ENCODE results near the gene EGF.
"Not testable (repeated sequence)": the region's sequence is repeated elsewhere in the genome, so short reads cannot be mapped to it uniquely, and the experiment has no call there.

EGF gene

DNA sequence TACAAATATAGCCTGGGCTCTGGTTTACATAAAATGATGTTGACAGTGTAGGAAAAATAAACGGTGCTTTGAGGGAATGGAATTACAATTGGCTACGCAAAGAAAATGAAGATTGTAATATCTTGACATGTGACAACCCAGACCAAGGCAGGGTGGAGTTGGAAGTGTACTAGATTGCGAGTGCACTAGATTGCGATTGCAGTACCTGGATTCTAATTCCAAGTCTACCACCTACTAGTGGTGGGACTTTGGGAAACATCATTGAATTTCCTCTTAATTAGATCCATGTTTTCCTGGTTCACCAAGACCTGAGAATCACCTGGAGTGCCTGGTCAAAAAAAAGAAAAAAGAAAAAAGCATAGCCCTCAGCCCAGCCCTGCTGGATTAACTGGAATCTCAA lies 18.6 kb downstream of the EGF start:
- DNase-seq = no peak
- Histone ChIP-seq H3K18ac (ENCODE audit: low read depth in 1 of 2, low read length in 2 of 2) (no peak overlapping the region), H2BK12ac (ENCODE audit: low read length in 2 of 2) (no peak overlapping the region), H3K4me1 (ENCODE audit: control insufficient read depth, insufficient read depth, low read depth, low read length) (no peaks in the 10 kb centered on the region), H3K4me3 (ENCODE audit: insufficient read depth in 1 of 2, low read depth in 1 of 2, low read length in 2 of 2) (no peak overlapping the region), H3K14ac (ENCODE audit: low read length in 2 of 2) (no peak overlapping the region), H3K9me3 (ENCODE audit: control insufficient read depth, low read length) (no peaks in the 10 kb centered on the region), H3K36me3 (ENCODE audit: control insufficient read depth in 1 of 2, insufficient read depth in 2 of 2, low read depth in 1 of 2, low read length in 2 of 2) (no peaks in the 10 kb centered on the region), H2BK5ac (ENCODE audit: low read depth, low read length, poor library complexity, severe bottlenecking) (no peak overlapping the region), H3K9ac (ENCODE audit: low read length) (no peak overlapping the region), H3K27me3 (ENCODE audit: control insufficient read depth in 1 of 2, insufficient read depth in 1 of 2, low read length in 2 of 2) (no peaks in the 10 kb centered on the region), H2AK5ac (ENCODE audit: low read length, severe bottlenecking) (no peak overlapping the region), H3K23ac (ENCODE audit: low read length in 2 of 2) (no peak overlapping the region), H2BK120ac (ENCODE audit: low read depth, low read length) (no peak overlapping the region), H2AFZ (ENCODE audit: low read depth, low read length) (no peak overlapping the region), H4K8ac (ENCODE audit: low read length) (no peak overlapping the region), H3K4ac (ENCODE audit: low read depth in 1 of 2, low read length in 2 of 2) (no peak overlapping the region), H2BK15ac (ENCODE audit: low read depth, poor library complexity, severe bottlenecking) (no peak overlapping the region), H3K27ac (ENCODE audit: low read length, poor library complexity, severe bottlenecking) (no peak overlapping the region), H3K4me2 (ENCODE audit: low read length, poor library complexity, severe bottlenecking) (no peak overlapping the region), H3K79me1 (replicated peaks; ENCODE audit: low read length, poor library complexity, severe bottlenecking) (no peaks in the 10 kb centered on the region), H4K91ac (ENCODE audit: low read length) (no peak overlapping the region)
- WGBS = 100% methylated on average over 4 of the region's 4 CpGs

- not testable (repeated sequence) for H3K4me1 ChIP-seq (ENCODE audit: control insufficient read depth, insufficient read depth, low read depth, low read length); H3K4me2 ChIP-seq (ENCODE audit: low read length, poor library complexity, severe bottlenecking); H3K36me3 ChIP-seq (ENCODE audit: control insufficient read depth in 1 of 2, insufficient read depth in 2 of 2, low read depth in 1 of 2, low read length in 2 of 2); H3K4me3 ChIP-seq (ENCODE audit: insufficient read depth in 1 of 2, low read depth in 1 of 2, low read length in 2 of 2); H3K9me3 ChIP-seq (ENCODE audit: control insufficient read depth, low read length); H4K8ac ChIP-seq (ENCODE audit: low read length); H2AK5ac ChIP-seq (ENCODE audit: low read length, severe bottlenecking); H3K23ac ChIP-seq (ENCODE audit: low read length in 2 of 2); H3K27ac ChIP-seq (ENCODE audit: low read length, poor library complexity, severe bottlenecking); H4K91ac ChIP-seq (ENCODE audit: low read length); H3K79me1 ChIP-seq (replicated peaks; ENCODE audit: low read length, poor library complexity, severe bottlenecking); H2BK15ac ChIP-seq (ENCODE audit: low read depth, poor library complexity, severe bottlenecking); H3K4ac ChIP-seq (ENCODE audit: low read depth in 1 of 2, low read length in 2 of 2); H3K27me3 ChIP-seq (ENCODE audit: control insufficient read depth in 1 of 2, insufficient read depth in 1 of 2, low read length in 2 of 2); H2BK5ac ChIP-seq (ENCODE audit: low read depth, low read length, poor library complexity, severe bottlenecking); H2BK12ac ChIP-seq (ENCODE audit: low read length in 2 of 2); H3K14ac ChIP-seq (ENCODE audit: low read length in 2 of 2); H3K9ac ChIP-seq (ENCODE audit: low read length); H2BK120ac ChIP-seq (ENCODE audit: low read depth, low read length); DNase-seq; H2AFZ ChIP-seq (ENCODE audit: low read depth, low read length); H3K18ac ChIP-seq (ENCODE audit: low read depth in 1 of 2, low read length in 2 of 2)
- 89% methylated on average over 3 of the region's 3 CpGs for WGBS
Observed at GRCh38 chr4:109937352-109937751, 24.7 kb downstream of the EGF start.

GRCh38 chr4:109939190-109939589 lies 26.5 kb downstream of the EGF start:
- H3K4me3 ChIP-seq (ENCODE audit: insufficient read depth in 1 of 2, low read depth in 1 of 2, low read length in 2 of 2) = no peak overlapping the region
- H3K23ac ChIP-seq (ENCODE audit: low read length in 2 of 2) = no peak overlapping the region
- peaks cover 0 to 3% of the 10 kb centered on the region in 2 experiments for H3K27me3 ChIP-seq (ENCODE audit: control insufficient read depth in 1 of 2, insufficient read depth in 1 of 2, low read length in 2 of 2)
- H3K18ac ChIP-seq (ENCODE audit: low read depth in 1 of 2, low read length in 2 of 2) = peak overlapping the region in 1 of 2 experiments; percentile 11
- no peak for DNase-seq
- H3K79me1 ChIP-seq (replicated peaks; ENCODE audit: low read length, poor library complexity, severe bottlenecking) = no peaks in the 10 kb centered on the region
- no peak overlapping the region for H2BK12ac ChIP-seq (ENCODE audit: low read length in 2 of 2)
- no peak overlapping the region for H2AK5ac ChIP-seq (ENCODE audit: low read length, severe bottlenecking)
- no peak overlapping the region for H3K4ac ChIP-seq (ENCODE audit: low read depth in 1 of 2, low read length in 2 of 2)
- no peak overlapping the region for H4K91ac ChIP-seq (ENCODE audit: low read length)
- no peaks in the 10 kb centered on the region for H3K9me3 ChIP-seq (ENCODE audit: control insufficient read depth, low read length)
- H2AFZ ChIP-seq (ENCODE audit: low read depth, low read length) = no peak overlapping the region
- no peak overlapping the region for H3K9ac ChIP-seq (ENCODE audit: low read length)
- H4K8ac ChIP-seq (ENCODE audit: low read length) = no peak overlapping the region
- H3K27ac ChIP-seq (ENCODE audit: low read length, poor library complexity, severe bottlenecking) = no peak overlapping the region
- no peak overlapping the region for H2BK120ac ChIP-seq (ENCODE audit: low read depth, low read length)
- no peaks in the 10 kb centered on the region for H3K4me1 ChIP-seq (ENCODE audit: control insufficient read depth, insufficient read depth, low read depth, low read length)
- no peak overlapping the region for H2BK5ac ChIP-seq (ENCODE audit: low read depth, low read length, poor library complexity, severe bottlenecking)
- no peak overlapping the region for H2BK15ac ChIP-seq (ENCODE audit: low read depth, poor library complexity, severe bottlenecking)
- H3K14ac ChIP-seq (ENCODE audit: low read length in 2 of 2) = no peak overlapping the region
- no peaks in the 10 kb centered on the region for H3K36me3 ChIP-seq (ENCODE audit: control insufficient read depth in 1 of 2, insufficient read depth in 2 of 2, low read depth in 1 of 2, low read length in 2 of 2)
- H3K4me2 ChIP-seq (ENCODE audit: low read length, poor library complexity, severe bottlenecking) = no peak overlapping the region
- 90% methylated on average over 7 of the region's 7 CpGs for WGBS

DNA sequence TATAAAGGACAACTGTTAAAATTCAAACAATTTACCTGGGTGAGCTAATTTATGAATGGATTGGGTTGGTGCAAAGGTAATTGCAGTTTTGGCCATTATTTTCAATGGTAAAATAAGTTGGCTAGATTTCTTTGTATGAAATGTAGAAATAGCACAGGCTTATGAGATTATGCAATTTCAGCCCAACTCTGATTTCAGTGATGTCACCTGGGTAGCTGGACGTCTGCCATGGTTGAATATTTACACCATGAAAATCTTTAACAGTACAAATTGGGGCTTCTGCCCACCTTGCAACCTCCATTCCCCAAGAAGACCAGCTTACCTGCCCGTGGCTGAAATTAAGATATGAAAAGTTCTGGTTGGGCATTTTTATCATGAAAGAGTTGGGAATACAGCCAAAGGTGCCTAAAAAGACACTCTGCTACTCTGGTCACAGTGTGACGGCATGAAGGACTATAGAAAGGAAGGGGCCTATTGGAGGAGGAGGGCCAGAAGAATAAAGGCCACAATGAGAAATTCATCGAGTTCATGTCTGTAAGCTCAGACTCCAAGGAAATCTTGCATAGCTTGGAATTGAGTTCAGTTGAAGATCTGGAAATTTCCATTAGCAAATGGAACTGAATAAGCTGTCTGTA lies 29.7 kb downstream of the EGF start:
- H2AK5ac ChIP-seq (ENCODE audit: low read length, severe bottlenecking) = no peak overlapping the region
- no peak overlapping the region for H4K8ac ChIP-seq (ENCODE audit: low read length)
- H3K27ac ChIP-seq (ENCODE audit: low read length, poor library complexity, severe bottlenecking) = no peak overlapping the region
- no peak overlapping the region for H4K91ac ChIP-seq (ENCODE audit: low read length)
- no peak overlapping the region for H3K14ac ChIP-seq (ENCODE audit: low read length in 2 of 2)
- H3K4me3 ChIP-seq (ENCODE audit: insufficient read depth in 1 of 2, low read depth in 1 of 2, low read length in 2 of 2) = no peak overlapping the region
- no peak overlapping the region for H3K23ac ChIP-seq (ENCODE audit: low read length in 2 of 2)
- H3K4me1 ChIP-seq (ENCODE audit: control insufficient read depth, insufficient read depth, low read depth, low read length) = no peaks in the 10 kb centered on the region
- no peak overlapping the region for H3K4ac ChIP-seq (ENCODE audit: low read depth in 1 of 2, low read length in 2 of 2)
- H3K18ac ChIP-seq (ENCODE audit: low read depth in 1 of 2, low read length in 2 of 2) = no peak overlapping the region
- no peaks in the 10 kb centered on the region for H3K79me1 ChIP-seq (replicated peaks; ENCODE audit: low read length, poor library complexity, severe bottlenecking)
- no peak overlapping the region for H2BK12ac ChIP-seq (ENCODE audit: low read length in 2 of 2)
- no peak for DNase-seq
- no peak overlapping the region for H2AFZ ChIP-seq (ENCODE audit: low read depth, low read length)
- WGBS = 78% methylated on average over 4 of the region's 4 CpGs
- no peak overlapping the region for H2BK15ac ChIP-seq (ENCODE audit: low read depth, poor library complexity, severe bottlenecking)
- H3K36me3 ChIP-seq (ENCODE audit: control insufficient read depth in 1 of 2, insufficient read depth in 2 of 2, low read depth in 1 of 2, low read length in 2 of 2) = no peaks in the 10 kb centered on the region
- no peaks in the 10 kb centered on the region for H3K9me3 ChIP-seq (ENCODE audit: control insufficient read depth, low read length)
- H3K27me3 ChIP-seq (ENCODE audit: control insufficient read depth in 1 of 2, insufficient read depth in 1 of 2, low read length in 2 of 2) = peaks cover 0 to 3% of the 10 kb centered on the region in 2 experiments
- no peak overlapping the region for H2BK120ac ChIP-seq (ENCODE audit: low read depth, low read length)
- no peak overlapping the region for H2BK5ac ChIP-seq (ENCODE audit: low read depth, low read length, poor library complexity, severe bottlenecking)
- no peak overlapping the region for H3K4me2 ChIP-seq (ENCODE audit: low read length, poor library complexity, severe bottlenecking)
- H3K9ac ChIP-seq (ENCODE audit: low read length) = no peak overlapping the region

All from mesenchymal stem cell (in vitro differentiated cells and primary cell).